GOT3 (cell line): ENCODE results near the gene AP2M1.
A peak's percentile ranks its signal among the peaks of the same experiment; 100 is the strongest.
"Not testable (repeated sequence)": the region's sequence is repeated elsewhere in the genome, so short reads cannot be mapped to it uniquely, and the experiment has no call there.

Source experiments
- DNase-seq: peaks from one replicate; lab custom pipeline; 2025; ENCODE audit warnings: mixed read lengths; lab: John Stamatoyannopoulos, UW

Gene AP2M1

GRCh38 chr3:184157206-184157605 lies 17.4 kb upstream of the AP2M1 start:
- no peak for DNase-seq

GRCh38 chr3:184158404-184158803 lies 16.3 kb upstream of the AP2M1 start:
- no peak for DNase-seq

GRCh38 chr3:184160456-184160855 lies 14.2 kb upstream of the AP2M1 start:
- no peak for DNase-seq

GRCh38 chr3:184162571-184163070 lies 12.0 kb upstream of the AP2M1 start:
- not testable (repeated sequence) for DNase-seq

- DNase-seq: no peak
Measured at GRCh38 chr3:184164648-184165330, 9.9 kb upstream of the AP2M1 start.

GRCh38 chr3:184165543-184165942 lies 9.1 kb upstream of the AP2M1 start:
- no peak for DNase-seq

GRCh38 chr3:184166671-184167070 lies 8.0 kb upstream of the AP2M1 start:
- DNase-seq: no peak

GRCh38 chr3:184167786-184168185 lies 6.9 kb upstream of the AP2M1 start:
- DNase-seq: no peak

- DNase-seq: peak; percentile 42
Measured at GRCh38 chr3:184168363-184169120, 6.1 kb upstream of the AP2M1 start.

- no peak for DNase-seq
Measured at GRCh38 chr3:184169896-184170875, 4.5 kb upstream of the AP2M1 start.

GRCh38 chr3:184171562-184171961 lies 3.1 kb upstream of the AP2M1 start:
- DNase-seq: no peak

- DNase-seq: peak; percentile 45
Measured at GRCh38 chr3:184172681-184173373, 1.8 kb upstream of the AP2M1 start.

- DNase-seq: no peak
Measured at GRCh38 chr3:184173374-184173722, 1.3 kb upstream of the AP2M1 start.

- DNase-seq: no peak
Measured at GRCh38 chr3:184174284-184174645, 390 bp upstream of the AP2M1 start.

GRCh38 chr3:184175506-184175905 lies 851 bp downstream of the AP2M1 start:
- no peak for DNase-seq

GRCh38 chr3:184175981-184176376 lies 1.3 kb downstream of the AP2M1 start:
- DNase-seq: no peak

GRCh38 chr3:184176377-184177330 lies 2.0 kb downstream of the AP2M1 start:
- DNase-seq: peak; percentile 77

GRCh38 chr3:184177331-184177731 lies 2.7 kb downstream of the AP2M1 start:
- no peak for DNase-seq

- no peak for DNase-seq
Measured at GRCh38 chr3:184177767-184178306, 3.2 kb downstream of the AP2M1 start.

GRCh38 chr3:184178521-184179138 lies 4.0 kb downstream of the AP2M1 start:
- no peak for DNase-seq
